ENCODE measurements around the gene IGLL1. TPM values are rescaled to one million over a fixed set of nuclear protein-coding genes. Genes with fewer than 3 reads are reported as not detected.

IGLL1 gene
- total and polyA plus RNA-seq, 2 donors (not counting 3 experiments of a cell fraction or from before 2014, with no cell fraction given): not detected

GRCh38 chr22:23529166-23530103 is 50.7 kb downstream of the IGLL1 start:
- FAIRE-seq: no peak

More at GRCh38 chr22:23529166-23530103, 50.7 kb downstream of the IGLL1 start:
- H3K9me3 ChIP-seq (replicated peaks; ENCODE audit: control insufficient read depth, insufficient read depth, low read length): no peaks in the 10 kb centered on the region
- no peaks in the 10 kb centered on the region for H3K36me3 ChIP-seq (ENCODE audit: control insufficient read depth in 2 of 2, extremely low read depth in 1 of 2, insufficient read depth in 2 of 2, low read length in 2 of 2)
- H3K9me1 ChIP-seq (replicated peaks; ENCODE audit: control insufficient read depth, extremely low read depth, insufficient read depth, low read length): no peaks in the 10 kb centered on the region
- dilution Hi-C loops (cut with MboI; ENCODE audit: extremely low pct_ligation_motif_present, low sequenced_read_pairs) (no loop called here), intact Hi-C loops (cut with micrococcal nuclease) (loop anchor here (10.0 kb wide), 2 partner anchors 95 to 355 kb away; no protein-coding TSS in a partner anchor)
- H3K79me2 ChIP-seq (ENCODE audit: control insufficient read depth, insufficient read depth, low read length): no peaks in the 10 kb centered on the region
- ChIA-PET POLR2A (no interaction called here), CTCF (interaction anchor here (1.2 to 1.6 kb wide), 2 partner anchors 11 to 62 kb away, joined by 3 to 4 read pairs; no protein-coding TSS in a partner anchor)
- H4K20me1 ChIP-seq (replicated peaks; ENCODE audit: control insufficient read depth, extremely low read depth, insufficient read depth, low read length): no peaks in the 10 kb centered on the region
- H3K9ac ChIP-seq (replicated peaks; ENCODE audit: extremely low read depth, insufficient read depth, low read length): no peak overlapping the region
- H3K4me3 ChIP-seq (replicated peaks in 1 of 3; ENCODE audit: insufficient read depth in 1 of 3, low read depth in 1 of 3, low read length in 3 of 3): no peak overlapping the region
- BruUV-seq (replicated peaks): no TSS peak
- no peaks in the 10 kb centered on the region for H3K27me3 ChIP-seq (ENCODE audit: control insufficient read depth in 2 of 2, insufficient read depth in 2 of 2, low read length in 2 of 2)
- DNase-seq (ENCODE audit: low read depth, low spot score): no peak
- no peak overlapping the region for H2AFZ ChIP-seq (ENCODE audit: low read depth, low read length)
- TF ChIP-seq MAX (IDR thresholded peaks at IDR 0.05; ENCODE audit: insufficient read depth, insufficient read length) (no peak), JUN (IDR thresholded peaks at IDR 0.05; ENCODE audit: borderline replicate concordance, insufficient read depth, insufficient read length, low read depth) (no peak), POLR2AphosphoS5 (IDR thresholded peaks at IDR 0.05; ENCODE audit: insufficient read depth, low read depth, low read length) (no peak), CTCF (IDR thresholded peaks at IDR 0.05; ENCODE audit: extremely low read depth in 1 of 2, insufficient read depth in 1 of 2, low read depth in 1 of 2, low read length in 2 of 2) (no peak), FOS (IDR thresholded peaks at IDR 0.05; ENCODE audit: borderline replicate concordance, insufficient read depth, low read length) (no peak)
- peaks cover 5% of the 10 kb centered on the region for H3K4me1 ChIP-seq (ENCODE audit: control insufficient read depth, extremely low read depth, insufficient read depth, low read length)
- no peak overlapping the region for H3K4me2 ChIP-seq (ENCODE audit: insufficient read depth, low read length)
- H3K27ac ChIP-seq (ENCODE audit: insufficient read depth, low read depth, low read length): no peak overlapping the region
